Glutamatergic neuron (in vitro differentiated cells): ENCODE data around the gene GCG. TPM values are rescaled to one million over a fixed set of nuclear protein-coding genes. Genes with fewer than 3 reads are reported as not detected.

ENCODE experiments used
- DNase-seq: peaks from one replicate; pipeline ENCODE4 v3.0.0; 2022
- H3K27ac Mint-ChIP-seq: one replicate; pipeline ENCODE4 v1.8.0; 2020; ENCODE audit warnings: mild to moderate bottlenecking, mixed read lengths, inconsistent platforms; ENCODE audit not compliant: unreplicated experiment
- H3K27me3 Mint-ChIP-seq: one replicate; pipeline ENCODE4 v1.8.0; 2020; ENCODE audit warnings: mild to moderate bottlenecking, moderate library complexity, mixed read lengths, inconsistent platforms; ENCODE audit not compliant: unreplicated experiment
- H3K36me3 Mint-ChIP-seq: one replicate; pipeline ENCODE4 v1.8.0; 2020; ENCODE audit warnings: mild to moderate bottlenecking, mixed read lengths, inconsistent platforms; ENCODE audit not compliant: unreplicated experiment
- H3K4me1 Mint-ChIP-seq: one replicate; pipeline ENCODE4 v1.8.0; 2020; ENCODE audit warnings: mild to moderate bottlenecking, low read depth, mixed read lengths, inconsistent platforms; ENCODE audit not compliant: unreplicated experiment
- H3K4me3 Mint-ChIP-seq: one replicate; pipeline ENCODE4 v1.8.0; 2020; ENCODE audit warnings: mild to moderate bottlenecking, mixed read lengths, inconsistent platforms; ENCODE audit not compliant: unreplicated experiment
- H3K9me3 Mint-ChIP-seq: one replicate; pipeline ENCODE4 v1.8.0; 2020; ENCODE audit warnings: mild to moderate bottlenecking, moderate library complexity, mixed read lengths, inconsistent platforms; ENCODE audit not compliant: unreplicated experiment
- total RNA-seq: library from RNA; stranded (reverse); fragmentation: NEBNext Ultra II Directional; extraction: Animal tissue kit (Norgen Biotek cat#: 25700); gene quantifications from one replicate; pipeline ENCODE4 v1.2.1, GENCODE V29; 2021; ENCODE audit not compliant: unreplicated experiment
- TF ChIP-seq, protein P1 (sequence below): fragments of 200-600 bp; sonication (generic); IDR thresholded peaks from one replicate; pipeline ENCODE4 v1.5.0; 2021; ENCODE audit not compliant: partially characterized antibody, unreplicated experiment

GCG gene
- total RNA-seq, 1 donor from 2014 or later, result not detected

DNA sequence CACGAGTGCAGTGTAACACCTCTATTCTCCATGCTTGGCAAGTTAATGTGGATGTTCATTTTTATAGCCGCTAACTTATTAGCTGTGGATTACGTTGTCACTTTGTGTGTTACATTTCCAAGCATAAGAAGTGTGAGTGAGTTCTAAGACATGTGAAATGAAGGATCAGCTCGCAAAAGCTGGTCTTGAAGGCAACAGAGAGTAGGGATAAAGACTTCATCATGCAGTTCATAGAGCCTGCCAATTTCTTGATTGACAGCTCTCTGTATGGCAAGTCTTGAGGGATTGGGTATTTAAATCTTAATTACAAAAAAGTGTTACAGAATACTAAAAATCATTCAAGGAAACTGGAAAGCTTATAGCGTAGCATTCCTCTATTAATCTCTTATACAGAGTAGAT, 52.2 kb downstream of the GCG start:
- no peak overlapping the region for H3K27ac Mint-ChIP-seq
- TF ChIP-seq, protein P1, sequence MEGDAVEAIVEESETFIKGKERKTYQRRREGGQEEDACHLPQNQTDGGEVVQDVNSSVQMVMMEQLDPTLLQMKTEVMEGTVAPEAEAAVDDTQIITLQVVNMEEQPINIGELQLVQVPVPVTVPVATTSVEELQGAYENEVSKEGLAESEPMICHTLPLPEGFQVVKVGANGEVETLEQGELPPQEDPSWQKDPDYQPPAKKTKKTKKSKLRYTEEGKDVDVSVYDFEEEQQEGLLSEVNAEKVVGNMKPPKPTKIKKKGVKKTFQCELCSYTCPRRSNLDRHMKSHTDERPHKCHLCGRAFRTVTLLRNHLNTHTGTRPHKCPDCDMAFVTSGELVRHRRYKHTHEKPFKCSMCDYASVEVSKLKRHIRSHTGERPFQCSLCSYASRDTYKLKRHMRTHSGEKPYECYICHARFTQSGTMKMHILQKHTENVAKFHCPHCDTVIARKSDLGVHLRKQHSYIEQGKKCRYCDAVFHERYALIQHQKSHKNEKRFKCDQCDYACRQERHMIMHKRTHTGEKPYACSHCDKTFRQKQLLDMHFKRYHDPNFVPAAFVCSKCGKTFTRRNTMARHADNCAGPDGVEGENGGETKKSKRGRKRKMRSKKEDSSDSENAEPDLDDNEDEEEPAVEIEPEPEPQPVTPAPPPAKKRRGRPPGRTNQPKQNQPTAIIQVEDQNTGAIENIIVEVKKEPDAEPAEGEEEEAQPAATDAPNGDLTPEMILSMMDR, result no peak
- H3K9me3 Mint-ChIP-seq, result no peaks in the 10 kb centered on the region
- no peaks in the 10 kb centered on the region for H3K27me3 Mint-ChIP-seq
- H3K4me3 Mint-ChIP-seq, result no peak overlapping the region
- H3K36me3 Mint-ChIP-seq, result no peaks in the 10 kb centered on the region
- no peak for DNase-seq
- H3K4me1 Mint-ChIP-seq, result no peaks in the 10 kb centered on the region

Other genes with a start within 250 kb of the GCG start
- gene DPP4, start 78.0 kb downstream of the GCG start, total RNA-seq, result 0.20 TPM
- not detected for gene FAP, start 91.2 kb upstream of the GCG start, total RNA-seq
- gene IFIH1, start 166.4 kb upstream of the GCG start, total RNA-seq, result not detected
- gene GCA, start 191.9 kb upstream of the GCG start, total RNA-seq, result 19.7 TPM